HG02623 (cell line): Measurements from ENCODE around the gene TSBP1.
"Not testable (repeated sequence)": the region's sequence is repeated elsewhere in the genome, so short reads cannot be mapped to it uniquely, and the experiment has no call there.

Experiments
- ATAC-seq: cut with Tn5 transposase; IDR thresholded peaks from one replicate; pipeline ENCODE4 v1.9.1; 2021; ENCODE audit warnings: moderate library complexity; ENCODE audit not compliant: unreplicated experiment

TSBP1 gene

DNA sequence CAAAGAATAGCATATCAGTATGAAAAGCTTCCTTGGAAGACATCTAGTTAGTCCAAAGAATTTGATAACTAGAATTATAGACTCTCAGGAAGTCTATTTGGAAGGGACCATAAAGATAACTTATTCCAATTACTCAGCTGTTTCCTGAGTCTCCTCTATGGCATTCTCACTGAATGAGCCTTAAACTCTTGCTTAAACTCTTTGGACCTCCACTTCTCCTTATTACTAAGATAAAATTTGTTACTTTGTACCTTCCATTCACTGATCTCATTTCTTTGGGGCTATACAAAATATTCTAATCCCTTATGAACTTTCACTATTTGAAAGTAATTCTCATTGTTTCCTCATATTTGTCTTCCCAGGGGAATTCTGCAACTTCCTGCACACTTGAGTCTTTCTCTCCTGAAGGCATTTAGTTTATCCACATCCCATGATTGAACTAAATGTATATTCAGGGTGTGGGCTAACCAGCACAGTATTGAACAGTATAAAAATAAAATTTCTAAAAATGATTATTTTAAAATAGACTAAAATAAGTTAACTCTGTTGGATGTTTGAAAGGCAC lies 80.7 kb downstream of the TSBP1 start:
- no peak for ATAC-seq

DNA sequence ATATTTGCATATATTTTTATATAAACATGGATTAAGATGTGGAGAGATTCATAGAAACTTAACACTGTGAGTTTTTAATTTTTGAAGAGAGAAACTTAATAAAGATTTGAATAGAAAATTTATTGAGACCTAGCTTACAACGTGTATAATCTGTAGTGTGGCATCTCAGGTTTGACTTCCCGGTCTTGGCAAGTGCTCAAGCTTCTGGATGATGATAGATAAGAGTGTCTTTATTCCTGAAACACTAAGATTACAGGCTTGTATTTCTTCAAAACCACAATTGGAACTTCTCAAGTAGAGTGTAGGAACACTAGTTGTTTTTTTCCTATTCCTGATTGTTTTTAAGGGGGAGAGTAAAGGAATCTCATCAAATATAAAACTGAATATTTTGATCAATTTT lies 83.3 kb downstream of the TSBP1 start:
- no peak for ATAC-seq

DNA sequence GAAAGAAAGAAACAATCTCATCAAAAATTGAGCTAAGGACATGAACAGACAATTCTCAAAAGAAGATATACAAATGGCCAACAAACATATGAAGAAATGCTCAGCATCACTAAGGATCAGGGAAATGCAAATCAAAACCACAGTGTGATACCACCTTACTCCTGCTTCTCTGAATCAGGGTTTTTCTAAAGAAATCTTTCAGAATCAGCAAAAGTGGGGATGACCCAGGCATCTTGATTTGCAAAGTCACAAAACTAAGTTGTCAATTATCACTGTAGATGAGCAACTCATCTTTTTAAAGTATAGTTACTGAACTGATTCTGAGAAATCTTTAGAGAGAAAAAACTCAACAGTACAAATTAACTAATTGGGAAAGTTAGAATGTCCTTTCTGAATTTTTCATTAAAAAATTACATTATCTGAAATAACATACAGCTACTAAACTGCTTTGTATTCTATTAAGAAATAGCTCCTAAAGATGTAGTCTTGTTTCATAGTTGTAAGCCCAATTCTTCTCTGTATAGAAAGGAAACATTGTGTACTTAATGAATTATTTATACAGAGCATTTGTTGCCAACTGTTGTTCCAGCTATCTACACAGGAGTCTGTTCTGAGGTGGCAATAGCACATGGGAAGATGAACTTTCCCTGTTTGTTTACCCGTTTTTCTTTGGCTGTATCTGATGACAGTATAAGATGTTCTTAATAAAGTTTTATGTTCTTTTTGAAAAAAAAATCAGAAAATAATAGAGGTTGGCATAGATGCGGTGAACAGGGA lies 97.7 kb downstream of the TSBP1 start:
- not testable (repeated sequence) for ATAC-seq

DNA sequence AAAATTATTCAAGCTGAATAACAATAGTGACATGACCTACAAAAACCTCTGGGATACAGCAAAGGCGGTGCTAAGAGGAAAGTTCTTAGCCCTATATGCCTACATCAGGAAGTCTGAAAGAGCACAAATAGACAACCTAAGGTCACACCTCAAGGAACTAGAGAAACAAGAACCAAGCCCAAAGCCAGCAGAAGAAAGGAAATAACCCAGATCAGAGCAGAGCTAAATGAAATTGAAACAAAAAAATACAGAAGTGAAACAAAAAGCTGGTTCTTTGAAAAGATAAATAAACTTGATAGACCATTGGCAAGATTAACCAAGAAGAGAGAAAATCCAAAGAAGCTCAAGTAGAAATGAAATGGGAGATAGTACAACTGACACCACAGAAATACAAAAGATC lies 100.3 kb downstream of the TSBP1 start:
- ATAC-seq = no peak

DNA sequence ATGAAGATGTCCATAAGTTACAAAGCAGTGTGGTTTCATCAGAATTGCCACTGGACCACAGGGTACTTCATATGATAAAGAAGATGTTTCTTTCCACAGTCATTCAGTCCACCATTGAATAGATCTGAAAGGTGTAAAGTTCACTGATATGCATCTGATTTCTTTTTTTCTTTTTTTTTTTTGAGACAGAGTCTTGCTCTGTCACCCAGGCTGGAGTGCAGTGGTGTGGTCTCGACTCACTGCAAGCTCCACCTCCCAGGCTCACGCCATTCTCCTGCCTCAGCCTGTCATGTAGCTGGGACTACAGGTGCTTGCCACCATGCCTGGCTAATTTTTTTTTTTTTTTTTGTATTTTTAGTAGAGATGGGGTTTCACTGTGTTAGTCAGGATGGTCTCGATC lies 103.2 kb downstream of the TSBP1 start:
- ATAC-seq = not testable (repeated sequence)

DNA sequence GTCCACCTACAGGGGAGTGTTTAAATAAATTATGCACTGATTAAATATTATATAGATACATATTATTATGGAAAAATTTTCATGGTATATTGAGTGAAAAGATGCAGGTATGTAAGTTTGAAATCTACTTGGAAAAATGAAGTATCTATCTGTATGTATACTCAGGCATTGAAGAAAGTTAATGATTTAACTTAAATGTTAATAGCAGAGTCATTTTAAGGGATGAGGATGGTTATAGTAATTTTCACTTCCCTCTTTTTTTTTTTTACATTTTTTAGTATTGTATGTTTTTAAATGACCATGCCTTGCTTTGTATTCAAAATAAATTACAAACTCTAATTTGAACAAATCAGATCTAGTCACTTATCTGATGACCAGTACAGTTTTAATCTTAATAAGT lies 104.7 kb downstream of the TSBP1 start:
- no peak for ATAC-seq

DNA sequence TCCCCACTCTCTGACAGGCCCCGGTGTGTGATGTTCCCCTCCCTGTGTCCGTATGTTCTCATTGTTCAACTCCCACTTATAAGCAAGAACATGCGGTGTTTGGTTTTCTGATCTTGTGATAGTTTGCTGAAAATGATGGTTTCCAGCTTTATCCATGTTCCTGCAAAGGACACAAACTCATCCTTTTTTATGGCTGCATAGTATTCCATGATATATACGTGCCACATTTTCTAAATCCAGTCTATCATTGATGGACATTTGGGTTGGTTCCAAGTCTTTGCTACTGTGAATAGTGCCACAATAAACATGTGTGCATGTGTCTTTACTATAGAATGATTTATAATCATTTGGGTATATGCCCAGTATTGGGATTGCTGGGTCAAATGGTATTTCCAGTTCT lies 114.4 kb downstream of the TSBP1 start:
- ATAC-seq = not testable (repeated sequence)

DNA sequence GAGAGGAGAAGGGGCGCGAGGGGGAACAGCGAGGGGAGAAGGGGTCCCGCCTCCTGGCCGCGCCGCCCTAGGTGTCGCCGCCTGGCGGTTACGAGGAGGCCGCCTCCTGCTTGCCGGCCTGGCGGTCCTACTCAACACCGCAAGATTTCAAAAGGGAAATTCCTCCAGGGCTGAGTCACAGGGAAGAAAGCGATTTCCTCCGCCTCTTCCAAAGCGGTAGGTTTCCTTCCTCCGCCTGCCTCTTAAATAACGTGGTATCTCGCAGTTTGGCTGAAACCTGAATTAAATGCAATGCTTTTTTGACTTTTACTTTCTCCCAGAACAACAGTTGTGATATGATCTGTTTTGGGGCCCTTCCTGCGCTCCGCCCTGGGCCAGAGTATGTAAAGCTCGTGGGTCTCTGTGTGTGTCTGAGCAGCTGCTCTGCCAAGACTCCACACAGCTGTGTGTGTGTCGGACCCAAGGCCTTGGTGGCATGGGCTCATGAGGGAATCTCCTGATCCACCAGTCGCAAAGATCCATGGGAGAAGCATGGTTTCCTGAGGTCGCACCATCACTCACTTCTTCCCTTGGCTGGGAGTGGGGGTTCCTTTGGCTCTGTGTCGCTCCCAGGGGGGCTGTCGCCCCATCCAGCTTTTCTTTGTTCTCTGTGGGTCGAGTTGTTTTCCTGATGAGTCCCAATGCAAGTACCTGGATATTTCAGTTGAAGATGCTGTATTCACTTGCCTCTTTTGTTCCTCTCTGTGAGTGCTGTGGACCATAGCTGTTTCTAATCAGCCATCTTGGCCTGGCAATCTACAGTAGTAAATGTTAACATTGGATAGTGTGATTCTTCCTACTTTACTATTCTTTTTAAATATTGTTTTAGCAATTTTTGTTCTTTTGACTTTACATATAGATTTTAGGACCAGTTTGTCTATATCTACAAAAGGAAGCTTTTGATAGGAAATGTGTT lies 116.2 kb downstream of the TSBP1 start:
- ATAC-seq = no peak

DNA sequence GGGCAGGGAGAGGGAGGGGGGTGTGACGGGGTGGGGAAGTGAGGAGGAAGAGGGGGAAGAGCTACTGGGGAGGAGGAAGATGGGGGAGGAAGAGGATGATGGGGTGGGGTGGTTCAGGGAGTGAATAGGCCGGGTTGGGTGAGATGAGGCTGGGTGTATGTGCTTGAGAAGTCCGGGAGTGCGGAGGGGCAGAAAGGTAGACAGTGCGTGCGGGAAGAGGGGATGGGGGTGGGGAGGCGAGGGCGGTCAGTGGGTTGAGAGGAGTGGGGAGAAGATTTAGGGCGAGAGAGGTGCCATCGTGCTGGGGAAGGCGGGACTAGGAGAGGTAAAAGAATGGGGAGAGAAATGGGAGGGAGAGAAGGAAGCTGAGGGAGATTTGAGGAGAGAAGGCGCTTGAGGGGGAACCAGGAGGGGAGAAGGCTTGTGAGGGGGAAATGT lies 116.9 kb downstream of the TSBP1 start:
- ATAC-seq = no peak

DNA sequence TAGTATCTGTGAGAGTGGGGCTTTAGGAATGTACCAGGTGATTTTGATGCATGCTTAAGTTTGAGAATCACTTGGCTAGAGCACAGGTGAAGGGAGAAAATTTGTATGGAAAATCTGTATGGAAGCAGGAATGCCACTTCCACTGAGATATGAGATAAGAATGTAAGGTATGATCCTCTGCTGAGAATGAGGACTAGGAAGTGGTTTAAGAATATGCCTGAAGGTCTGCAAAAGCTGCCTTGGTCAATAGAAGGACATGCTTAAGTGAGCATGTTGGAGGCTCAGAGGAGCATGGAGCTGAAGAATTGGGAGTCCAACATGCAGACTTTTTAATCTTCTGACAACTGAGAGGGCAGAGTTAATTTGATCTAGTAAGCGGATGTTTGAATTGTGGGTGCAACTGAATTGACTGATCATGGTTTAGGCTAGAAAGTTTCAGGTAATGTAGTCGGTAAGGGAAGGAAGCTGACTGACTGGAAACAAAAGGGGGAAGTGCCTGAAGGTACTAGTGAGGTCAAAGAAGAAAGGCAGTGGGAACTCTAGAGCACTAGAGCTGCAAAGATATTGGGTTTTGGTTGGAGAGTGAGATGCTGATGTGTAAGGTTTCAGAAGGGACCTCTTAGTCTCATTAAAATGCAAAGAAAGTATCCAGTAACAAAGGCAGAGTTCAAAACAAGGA lies 119.2 kb downstream of the TSBP1 start:
- ATAC-seq = no peak

DNA sequence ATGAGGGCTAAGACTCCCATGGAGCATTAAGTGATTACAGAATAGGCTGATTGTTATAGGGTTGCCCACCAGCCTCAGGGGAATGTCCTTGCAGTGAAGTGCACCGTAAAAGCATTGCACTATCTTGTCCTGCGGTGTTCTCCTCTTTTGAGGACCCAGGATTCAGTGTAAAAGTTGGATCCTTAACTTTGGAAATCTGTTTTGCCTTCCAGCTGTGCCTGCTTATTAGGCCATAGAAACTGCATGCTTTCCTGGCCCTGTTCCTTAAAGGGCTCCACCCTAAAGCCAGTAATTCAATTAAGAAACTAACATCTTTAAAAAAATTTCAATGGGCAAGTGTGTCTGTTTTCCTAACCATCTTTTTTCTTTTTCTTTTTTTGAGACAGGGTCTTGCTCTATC lies 122.4 kb downstream of the TSBP1 start:
- no peak for ATAC-seq

DNA sequence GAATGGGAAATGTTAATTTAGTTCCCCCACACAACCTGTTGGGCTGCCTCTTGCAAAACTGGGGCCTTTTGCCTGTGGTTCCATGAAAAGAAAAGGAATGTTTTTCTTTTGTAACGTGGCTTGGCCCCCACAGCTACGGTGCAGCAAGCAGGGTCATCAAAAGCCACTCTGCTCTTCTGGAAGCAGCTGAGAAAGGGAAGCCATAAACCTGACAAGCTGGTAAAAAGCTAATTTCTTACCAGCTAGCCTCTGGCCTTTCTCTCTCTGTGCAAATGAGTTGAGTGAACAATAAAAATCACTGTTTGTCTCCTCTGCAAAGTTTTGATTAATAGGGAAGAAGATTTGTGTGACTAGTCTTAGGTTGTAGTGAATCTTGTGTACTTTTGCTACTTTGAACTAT lies 124.3 kb downstream of the TSBP1 start:
- no peak for ATAC-seq

DNA sequence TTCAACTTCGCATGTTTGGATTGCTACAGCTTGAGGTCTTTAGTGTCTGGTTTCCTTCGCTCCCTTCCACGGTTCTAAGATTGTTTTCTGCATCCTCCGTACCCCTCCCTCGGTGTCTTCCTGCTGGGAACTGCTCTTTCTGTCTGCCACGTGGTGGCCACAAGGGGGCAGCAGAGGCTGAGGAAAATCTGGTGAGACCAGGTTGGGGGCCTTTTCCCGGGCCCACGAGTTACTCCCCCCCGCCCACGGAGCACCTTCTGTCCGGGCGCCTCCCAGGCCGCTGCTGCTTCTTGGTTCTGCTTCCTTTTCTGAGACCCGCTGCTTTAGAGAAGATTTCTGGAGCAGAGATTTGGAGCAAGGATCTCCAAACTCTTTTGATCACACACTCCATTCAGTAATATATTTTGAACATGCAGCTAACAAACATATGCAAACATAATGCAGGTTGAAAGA lies 126.7 kb downstream of the TSBP1 start:
- no peak for ATAC-seq

DNA sequence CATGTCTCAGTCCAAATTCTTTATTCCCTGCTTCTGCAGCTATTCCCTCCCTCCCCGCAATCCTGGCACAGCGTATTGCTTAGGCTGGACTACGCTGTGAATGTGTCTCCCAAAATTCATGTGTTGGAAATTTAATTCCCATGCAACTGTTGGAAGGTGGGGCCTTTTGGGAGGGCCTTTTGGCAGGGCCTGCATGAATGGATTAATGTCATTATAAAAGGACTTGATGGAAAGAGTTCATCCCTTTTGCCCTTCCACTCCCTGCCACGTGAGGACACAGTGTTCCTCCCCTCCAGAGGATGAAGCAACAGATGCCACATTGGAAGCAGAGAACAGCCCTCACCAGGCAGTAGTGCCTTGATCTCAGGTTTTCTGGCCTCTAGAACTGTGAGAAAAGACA lies 127.4 kb downstream of the TSBP1 start:
- ATAC-seq = no peak
